ENCODE results near the gene NUP210.

Gene NUP210

DNA sequence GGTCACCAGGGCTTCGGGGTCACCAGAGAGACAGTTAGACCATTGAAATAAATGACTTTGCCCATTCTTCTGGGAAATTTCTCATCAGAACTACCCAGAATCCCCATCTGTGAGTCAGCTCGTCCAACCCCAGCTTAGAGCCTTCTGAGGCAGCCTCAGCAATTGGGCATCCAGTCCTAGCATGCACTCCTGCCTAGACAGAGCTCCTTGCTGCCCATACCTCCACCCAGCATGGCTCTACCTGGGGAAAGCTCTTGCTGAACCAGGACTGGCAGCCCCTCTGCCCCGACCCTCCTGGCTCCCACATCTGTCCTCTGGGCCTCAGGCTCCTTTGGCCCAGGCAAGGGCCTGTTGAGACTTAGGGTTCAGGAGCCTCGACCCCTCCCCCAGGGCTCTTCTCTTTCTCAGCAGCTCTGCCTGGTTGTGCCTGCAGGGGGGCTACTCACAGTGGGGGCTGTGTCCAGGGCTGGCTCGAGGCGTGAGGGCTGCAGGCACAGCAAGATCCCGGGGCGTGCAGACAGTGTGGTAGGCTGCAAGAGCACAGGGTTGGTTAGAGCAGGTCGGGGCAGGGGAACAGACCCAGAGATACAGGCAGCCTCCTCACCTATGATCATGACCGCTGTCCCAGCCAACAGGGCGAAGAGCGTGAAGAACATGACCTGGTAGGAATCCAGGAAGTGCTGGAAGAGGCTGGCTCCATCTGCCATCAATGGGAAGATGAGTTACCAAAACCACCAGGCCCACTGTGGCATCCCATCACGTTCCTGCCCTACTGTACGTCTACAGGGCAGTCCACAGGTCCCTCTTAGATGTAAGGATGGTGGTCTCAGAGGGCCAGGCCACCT is 101.3 kb downstream of the NUP210 start:
- TF ChIP-seq POLR2AphosphoS5 (IDR thresholded peaks at IDR 0.05; ENCODE audit: low read depth, low read length) (no peak), TAF1 (IDR thresholded peaks at IDR 0.05; ENCODE audit: borderline replicate concordance, insufficient read depth, low read length) (no peak), FOXP2 (optimal IDR thresholded peaks at IDR 0.05; ENCODE audit: borderline replicate concordance, extremely low read depth, extremely low read length, insufficient read depth) (no peak), SIN3A (IDR thresholded peaks at IDR 0.05; ENCODE audit: borderline replicate concordance, insufficient read depth, low read length) (no peak)
- TF ChIP-seq, protein P1, sequence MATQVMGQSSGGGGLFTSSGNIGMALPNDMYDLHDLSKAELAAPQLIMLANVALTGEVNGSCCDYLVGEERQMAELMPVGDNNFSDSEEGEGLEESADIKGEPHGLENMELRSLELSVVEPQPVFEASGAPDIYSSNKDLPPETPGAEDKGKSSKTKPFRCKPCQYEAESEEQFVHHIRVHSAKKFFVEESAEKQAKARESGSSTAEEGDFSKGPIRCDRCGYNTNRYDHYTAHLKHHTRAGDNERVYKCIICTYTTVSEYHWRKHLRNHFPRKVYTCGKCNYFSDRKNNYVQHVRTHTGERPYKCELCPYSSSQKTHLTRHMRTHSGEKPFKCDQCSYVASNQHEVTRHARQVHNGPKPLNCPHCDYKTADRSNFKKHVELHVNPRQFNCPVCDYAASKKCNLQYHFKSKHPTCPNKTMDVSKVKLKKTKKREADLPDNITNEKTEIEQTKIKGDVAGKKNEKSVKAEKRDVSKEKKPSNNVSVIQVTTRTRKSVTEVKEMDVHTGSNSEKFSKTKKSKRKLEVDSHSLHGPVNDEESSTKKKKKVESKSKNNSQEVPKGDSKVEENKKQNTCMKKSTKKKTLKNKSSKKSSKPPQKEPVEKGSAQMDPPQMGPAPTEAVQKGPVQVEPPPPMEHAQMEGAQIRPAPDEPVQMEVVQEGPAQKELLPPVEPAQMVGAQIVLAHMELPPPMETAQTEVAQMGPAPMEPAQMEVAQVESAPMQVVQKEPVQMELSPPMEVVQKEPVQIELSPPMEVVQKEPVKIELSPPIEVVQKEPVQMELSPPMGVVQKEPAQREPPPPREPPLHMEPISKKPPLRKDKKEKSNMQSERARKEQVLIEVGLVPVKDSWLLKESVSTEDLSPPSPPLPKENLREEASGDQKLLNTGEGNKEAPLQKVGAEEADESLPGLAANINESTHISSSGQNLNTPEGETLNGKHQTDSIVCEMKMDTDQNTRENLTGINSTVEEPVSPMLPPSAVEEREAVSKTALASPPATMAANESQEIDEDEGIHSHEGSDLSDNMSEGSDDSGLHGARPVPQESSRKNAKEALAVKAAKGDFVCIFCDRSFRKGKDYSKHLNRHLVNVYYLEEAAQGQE (IDR thresholded peaks at IDR 0.05; ENCODE audit: insufficient read depth in 1 of 2, low read depth in 2 of 2, low read length in 2 of 2), result no peak

DNA sequence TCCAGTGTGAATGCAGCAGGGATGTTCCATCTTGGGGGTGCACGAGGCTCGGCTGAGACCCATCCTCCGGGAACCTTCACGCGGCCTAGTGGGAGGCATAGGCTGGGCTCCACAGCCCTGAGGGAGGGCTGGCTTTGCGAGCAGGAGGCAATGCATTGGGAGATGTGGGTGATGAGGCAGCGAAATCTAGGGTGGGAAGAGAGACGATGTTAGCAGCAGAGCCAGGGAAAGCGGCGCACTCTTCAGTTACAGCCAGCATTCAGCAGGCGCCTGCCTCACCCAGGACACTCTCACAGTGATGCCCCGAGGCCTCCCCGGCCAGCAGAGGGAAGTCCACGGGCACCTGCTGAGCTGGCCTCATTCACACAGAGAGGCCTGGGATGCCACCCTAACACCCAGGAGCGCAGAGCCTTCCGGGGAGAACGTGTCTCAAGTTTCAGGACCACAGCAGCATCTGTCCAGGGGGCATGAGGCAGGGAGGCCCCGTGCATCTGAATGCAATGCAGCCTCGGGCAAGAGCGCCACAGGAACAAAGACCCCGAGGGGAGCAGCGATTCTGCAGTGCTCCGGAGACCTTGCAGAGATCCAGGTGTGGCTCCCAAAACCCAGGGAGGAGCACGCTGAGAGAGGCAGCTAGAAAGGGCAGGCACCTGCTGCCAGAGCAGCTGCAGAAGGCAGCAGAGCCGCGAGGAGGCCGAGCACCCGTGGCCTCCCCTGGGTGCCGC is 102.4 kb downstream of the NUP210 start:
- TF ChIP-seq POLR2AphosphoS5 (IDR thresholded peaks at IDR 0.05; ENCODE audit: low read depth, low read length) (no peak), TAF1 (IDR thresholded peaks at IDR 0.05; ENCODE audit: borderline replicate concordance, insufficient read depth, low read length) (no peak), SIN3A (IDR thresholded peaks at IDR 0.05; ENCODE audit: borderline replicate concordance, insufficient read depth, low read length) (no peak), FOXP2 (optimal IDR thresholded peaks at IDR 0.05; ENCODE audit: borderline replicate concordance, extremely low read depth, extremely low read length, insufficient read depth) (no peak)
- TF ChIP-seq, protein P1 (IDR thresholded peaks at IDR 0.05; ENCODE audit: insufficient read depth in 1 of 2, low read depth in 2 of 2, low read length in 2 of 2), result no peak

DNA sequence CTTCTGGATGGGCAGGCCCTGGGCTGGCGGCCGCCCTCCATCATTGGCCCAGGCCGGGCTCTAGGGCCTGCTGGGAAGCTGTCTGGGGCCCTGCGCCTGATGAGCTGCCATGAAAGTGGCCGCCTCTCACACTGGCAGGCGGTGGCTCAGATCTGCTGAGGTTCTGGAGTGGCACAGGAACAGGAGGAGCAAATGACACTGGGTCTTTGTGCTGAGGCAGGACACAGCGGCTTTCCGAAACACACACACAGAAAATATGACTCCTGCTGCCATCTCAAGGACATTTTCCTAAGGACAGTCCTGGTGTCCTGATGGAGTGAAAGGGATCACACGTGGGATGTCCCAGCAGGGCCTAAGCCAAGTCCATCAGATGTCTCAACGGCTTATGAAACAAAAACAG is 103.5 kb downstream of the NUP210 start:
- no peak for TF ChIP-seq POLR2AphosphoS5 (IDR thresholded peaks at IDR 0.05; ENCODE audit: low read depth, low read length)
- TF ChIP-seq, protein P1 (IDR thresholded peaks at IDR 0.05; ENCODE audit: insufficient read depth in 1 of 2, low read depth in 2 of 2, low read length in 2 of 2), result no peak
- TF ChIP-seq SIN3A (IDR thresholded peaks at IDR 0.05; ENCODE audit: borderline replicate concordance, insufficient read depth, low read length), result no peak
- no peak for TF ChIP-seq TAF1 (IDR thresholded peaks at IDR 0.05; ENCODE audit: borderline replicate concordance, insufficient read depth, low read length)

DNA sequence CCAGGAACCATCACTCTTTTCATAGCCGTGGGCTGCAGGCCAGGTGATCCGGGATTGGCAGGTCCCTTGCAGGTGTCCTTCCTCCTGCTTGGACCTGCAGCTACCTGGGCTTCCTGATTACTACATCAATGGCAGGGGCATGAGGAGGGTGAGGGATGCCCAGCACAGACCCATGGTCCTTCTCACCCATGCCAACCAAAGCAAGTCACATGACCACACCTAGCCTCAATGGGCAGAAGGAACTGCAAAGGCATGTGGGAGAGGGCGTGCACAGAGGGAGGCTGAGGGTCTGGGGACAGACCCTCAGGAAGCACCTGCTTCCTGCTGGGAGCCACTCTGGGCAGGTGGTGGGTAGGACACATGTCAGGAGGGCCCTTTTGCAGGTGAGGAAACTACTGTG is 105.2 kb downstream of the NUP210 start:
- no peak for TF ChIP-seq FOXP2 (optimal IDR thresholded peaks at IDR 0.05; ENCODE audit: borderline replicate concordance, extremely low read depth, extremely low read length, insufficient read depth)
- TF ChIP-seq TAF1 (IDR thresholded peaks at IDR 0.05; ENCODE audit: borderline replicate concordance, insufficient read depth, low read length), result no peak
- no peak for TF ChIP-seq SIN3A (IDR thresholded peaks at IDR 0.05; ENCODE audit: borderline replicate concordance, insufficient read depth, low read length)
- TF ChIP-seq, protein P1 (IDR thresholded peaks at IDR 0.05; ENCODE audit: insufficient read depth in 1 of 2, low read depth in 2 of 2, low read length in 2 of 2), result no peak
- TF ChIP-seq POLR2AphosphoS5 (IDR thresholded peaks at IDR 0.05; ENCODE audit: low read depth, low read length), result no peak

Data from PFSK-1 (cell line).